ENCODE measurements around the gene SYNPO2. TPM values are rescaled to one million over a fixed set of nuclear protein-coding genes. Genes with fewer than 3 reads are reported as not detected.
"Not testable (repeated sequence)": the region's sequence is repeated elsewhere in the genome, so short reads cannot be mapped to it uniquely, and the experiment has no call there.

SYNPO2 gene
- total RNA-seq, 2 experiments from 2014 or later, result 0.16 to 0.28 TPM

- CTCF ChIA-PET, result no interaction called here
- H3K9me3 Mint-ChIP-seq (ENCODE audit: low read depth), result no peaks in the 10 kb centered on the region
- intact Hi-C loops (cut with DNase I, micrococcal nuclease), result loop anchor here in 1 of 2 experiments (10.0 kb wide), 1 partner anchor 446 kb away; no protein-coding TSS in a partner anchor
- H3K27ac Mint-ChIP-seq, result no peak overlapping the region
- ATAC-seq (no peak), DNase-seq (no peak)
- H3K4me3 Mint-ChIP-seq, result no peak overlapping the region
- no peaks in the 10 kb centered on the region for H3K4me1 Mint-ChIP-seq
- peaks cover 2% of the 10 kb centered on the region for H3K27me3 Mint-ChIP-seq
- no peaks in the 10 kb centered on the region for H3K36me3 Mint-ChIP-seq (ENCODE audit: low read depth)
- POLR2A ChIA-PET, result no interaction called here
These were observed 159.8 kb downstream of the SYNPO2 start for GRCh38 chr4:119048446-119048845.

GRCh38 chr4:119049342-119049741 is 160.7 kb downstream of the SYNPO2 start:
- no peaks in the 10 kb centered on the region for H3K36me3 Mint-ChIP-seq (ENCODE audit: low read depth)
- no peak for DNase-seq
- CTCF ChIA-PET, result interaction anchor here (1.0 to 2.0 kb wide), 2 partner anchors 9 to 84 kb away, joined by 3 to 4 read pairs; no protein-coding TSS in a partner anchor

GRCh38 chr4:119050527-119051090 is 162.0 kb downstream of the SYNPO2 start:
- DNase-seq (no peak), ATAC-seq (no peak)
- Mint-ChIP-seq H3K9me3 (ENCODE audit: low read depth) (no peaks in the 10 kb centered on the region), H3K4me1 (no peaks in the 10 kb centered on the region), H3K27me3 (peaks cover 2% of the 10 kb centered on the region), H3K27ac (no peak overlapping the region), H3K4me3 (no peak overlapping the region), H3K36me3 (ENCODE audit: low read depth) (no peaks in the 10 kb centered on the region)
- intact Hi-C loops (cut with DNase I, micrococcal nuclease), result no loop called here
- ChIA-PET POLR2A (interaction anchor here (1.2 kb wide), 1 partner anchor 10 kb away, joined by 3 read pairs; no protein-coding TSS in a partner anchor), CTCF (interaction anchor here (2.0 kb wide), 1 partner anchor 10 kb away, joined by 4 read pairs; no protein-coding TSS in a partner anchor)

More at GRCh38 chr4:119049342-119049741, 160.7 kb downstream of the SYNPO2 start:
- intact Hi-C loops (cut with DNase I, micrococcal nuclease), result loop anchor here in 1 of 2 experiments (10.0 kb wide), 1 partner anchor 445 kb away; no protein-coding TSS in a partner anchor
- no peak overlapping the region for H3K27ac Mint-ChIP-seq
- H3K4me3 Mint-ChIP-seq, result no peak overlapping the region
- H3K9me3 Mint-ChIP-seq (ENCODE audit: low read depth), result no peaks in the 10 kb centered on the region
- peaks cover 2% of the 10 kb centered on the region for H3K27me3 Mint-ChIP-seq
- POLR2A ChIA-PET, result interaction anchor here (1.2 kb wide), 1 partner anchor 9 kb away, joined by 3 read pairs; no protein-coding TSS in a partner anchor
- no peak for ATAC-seq
- H3K4me1 Mint-ChIP-seq, result no peaks in the 10 kb centered on the region

- H3K36me3 Mint-ChIP-seq (ENCODE audit: low read depth), result no peaks in the 10 kb centered on the region
- CTCF ChIA-PET, result interaction anchor here (3.4 kb wide), 1 partner anchor 12 kb away, joined by 17 read pairs; no protein-coding TSS in a partner anchor
- H3K4me1 Mint-ChIP-seq, result no peaks in the 10 kb centered on the region
- ATAC-seq, result no peak
- intact Hi-C loops (cut with DNase I, micrococcal nuclease), result no loop called here
- peaks cover 2% of the 10 kb centered on the region for H3K27me3 Mint-ChIP-seq
- no peak overlapping the region for H3K27ac Mint-ChIP-seq
- no peaks in the 10 kb centered on the region for H3K9me3 Mint-ChIP-seq (ENCODE audit: low read depth)
- no peak overlapping the region for H3K4me3 Mint-ChIP-seq
- POLR2A ChIA-PET, result no interaction called here
- no peak for DNase-seq
These were observed 164.6 kb downstream of the SYNPO2 start for GRCh38 chr4:119053245-119053644.

- no peaks in the 10 kb centered on the region for H3K4me1 Mint-ChIP-seq
- H3K27ac Mint-ChIP-seq, result no peak overlapping the region
- intact Hi-C loops (cut with DNase I, micrococcal nuclease), result no loop called here
- no peak overlapping the region for H3K4me3 Mint-ChIP-seq
- ATAC-seq (no peak), DNase-seq (no peak)
- H3K36me3 Mint-ChIP-seq (ENCODE audit: low read depth), result no peaks in the 10 kb centered on the region
- peaks cover 2% of the 10 kb centered on the region for H3K27me3 Mint-ChIP-seq
- ChIA-PET POLR2A (no interaction called here), CTCF (interaction anchor here (3.4 kb wide), 1 partner anchor 13 kb away, joined by 17 read pairs; no protein-coding TSS in a partner anchor)
- no peaks in the 10 kb centered on the region for H3K9me3 Mint-ChIP-seq (ENCODE audit: low read depth)
These were observed 165.3 kb downstream of the SYNPO2 start for GRCh38 chr4:119053997-119054396.

GRCh38 chr4:119057417-119057816 is 168.8 kb downstream of the SYNPO2 start:
- ChIA-PET CTCF (no interaction called here), POLR2A (no interaction called here)
- ATAC-seq (no peak), DNase-seq (no peak)
- no peaks in the 10 kb centered on the region for H3K4me1 Mint-ChIP-seq
- no peaks in the 10 kb centered on the region for H3K27me3 Mint-ChIP-seq
- H3K36me3 Mint-ChIP-seq (ENCODE audit: low read depth), result no peaks in the 10 kb centered on the region
- no peak overlapping the region for H3K27ac Mint-ChIP-seq
- intact Hi-C loops (cut with DNase I, micrococcal nuclease), result no loop called here
- no peaks in the 10 kb centered on the region for H3K9me3 Mint-ChIP-seq (ENCODE audit: low read depth)
- H3K4me3 Mint-ChIP-seq, result no peak overlapping the region

GRCh38 chr4:119059221-119059620 is 170.6 kb downstream of the SYNPO2 start:
- Mint-ChIP-seq H3K4me1 (no peaks in the 10 kb centered on the region), H3K27ac (no peak overlapping the region), H3K4me3 (no peak overlapping the region), H3K27me3 (no peaks in the 10 kb centered on the region), H3K9me3 (ENCODE audit: low read depth) (no peaks in the 10 kb centered on the region), H3K36me3 (ENCODE audit: low read depth) (no peaks in the 10 kb centered on the region)
- intact Hi-C loops (cut with DNase I, micrococcal nuclease), result no loop called here
- POLR2A ChIA-PET, result no interaction called here
- DNase-seq (no peak), ATAC-seq (no peak)
- CTCF ChIA-PET, result no interaction called here

GRCh38 chr4:119067125-119067524 is 178.5 kb downstream of the SYNPO2 start:
- H3K27ac Mint-ChIP-seq; H3K36me3 Mint-ChIP-seq (ENCODE audit: low read depth); DNase-seq; POLR2A ChIA-PET; intact Hi-C loops (cut with DNase I, micrococcal nuclease); CTCF ChIA-PET; H3K9me3 Mint-ChIP-seq (ENCODE audit: low read depth); H3K4me1 Mint-ChIP-seq; H3K4me3 Mint-ChIP-seq; ATAC-seq: not testable (repeated sequence)
- peaks cover 13% of the 10 kb centered on the region for H3K27me3 Mint-ChIP-seq

GRCh38 chr4:119067670-119068360 is 179.2 kb downstream of the SYNPO2 start:
- intact Hi-C loops (cut with DNase I, micrococcal nuclease), result not testable (repeated sequence)

GRCh38 chr4:119068529-119068962 is 179.9 kb downstream of the SYNPO2 start:
- Mint-ChIP-seq H3K27me3 (peaks cover 15% of the 10 kb centered on the region), H3K4me1 (no peaks in the 10 kb centered on the region), H3K27ac (no peak overlapping the region), H3K9me3 (ENCODE audit: low read depth) (peaks cover 3% of the 10 kb centered on the region), H3K36me3 (ENCODE audit: low read depth) (no peaks in the 10 kb centered on the region), H3K4me3 (no peak overlapping the region)
- CTCF ChIA-PET, result no interaction called here
- DNase-seq (no peak), ATAC-seq (no peak)
- intact Hi-C loops (cut with DNase I, micrococcal nuclease), result no loop called here
- POLR2A ChIA-PET, result no interaction called here

More at GRCh38 chr4:119067670-119068360, 179.2 kb downstream of the SYNPO2 start:
- ATAC-seq; H3K36me3 Mint-ChIP-seq (ENCODE audit: low read depth); H3K4me1 Mint-ChIP-seq; POLR2A ChIA-PET; CTCF ChIA-PET; H3K4me3 Mint-ChIP-seq; H3K27ac Mint-ChIP-seq; DNase-seq; H3K9me3 Mint-ChIP-seq (ENCODE audit: low read depth): not testable (repeated sequence)
- peaks cover 13% of the 10 kb centered on the region for H3K27me3 Mint-ChIP-seq

GRCh38 chr4:119070301-119070700 is 181.6 kb downstream of the SYNPO2 start:
- intact Hi-C loops (cut with DNase I, micrococcal nuclease), result no loop called here
- Mint-ChIP-seq H3K27ac (no peak overlapping the region), H3K4me1 (no peaks in the 10 kb centered on the region), H3K4me3 (no peak overlapping the region), H3K9me3 (ENCODE audit: low read depth) (peaks cover 3% of the 10 kb centered on the region), H3K36me3 (ENCODE audit: low read depth) (no peaks in the 10 kb centered on the region), H3K27me3 (peaks cover 11% of the 10 kb centered on the region)
- ChIA-PET CTCF (no interaction called here), POLR2A (no interaction called here)
- ATAC-seq, result no peak
- no peak for DNase-seq

Data from activated CD4-positive, alpha-beta T cell treated with anti-CD3 and anti-CD28 coated beads for 36 hours (primary cell).